Activated B cell treated with CpG ODN at 0.5 μM for 24 hours (primary cell): Measurements from ENCODE around the gene TTC7B. TPM values are rescaled to one million over a fixed set of nuclear protein-coding genes. Genes with fewer than 3 reads are reported as not detected.

Experiments
- ATAC-seq: fragments of 200-7000 bp; cut with Tn5 transposase; one replicate; pipeline ENCODE4 v1.10.0; 2021; ENCODE audit warnings: low read depth, mild to moderate bottlenecking, moderate library complexity
- CTCF ChIA-PET: fragments of 350-600 bp; sonication (Branson Sonifier 250); formaldehyde crosslinking; loops from one replicate; lab custom pipeline; 2021; ENCODE audit warnings: antibody characterized with exemption; lab: Charles Lee
- POLR2A ChIA-PET: fragments of 350-600 bp; sonication (Branson Sonifier 250); formaldehyde crosslinking; loops from one replicate; lab custom pipeline; 2021; ENCODE audit warnings: antibody characterized with exemption; lab: Charles Lee
- DNase-seq: peaks from one replicate; pipeline ENCODE4 v3.0.0; 2022
- H3K27ac Mint-ChIP-seq: one replicate; pipeline ENCODE4 v1.8.0; 2020; ENCODE audit warnings: mixed read lengths
- H3K27me3 Mint-ChIP-seq: one replicate; pipeline ENCODE4 v1.8.0; 2021; ENCODE audit warnings: mixed read lengths
- H3K36me3 Mint-ChIP-seq: one replicate; pipeline ENCODE4 v1.8.0; 2021; ENCODE audit warnings: low read depth, mixed read lengths
- H3K4me1 Mint-ChIP-seq: one replicate; pipeline ENCODE4 v1.8.0; 2021; ENCODE audit warnings: mixed read lengths
- H3K4me3 Mint-ChIP-seq: one replicate; pipeline ENCODE4 v1.8.0; 2020; ENCODE audit warnings: mild to moderate bottlenecking, mixed read lengths
- H3K9me3 Mint-ChIP-seq: one replicate; pipeline ENCODE4 v1.8.0; 2020; ENCODE audit warnings: mixed read lengths
- intact Hi-C: fragments of 100-400 bp; cut with micrococcal nuclease; formaldehyde crosslinking; loops from one replicate; pipeline ENCODE4 v1.15.1; 2024
- total RNA-seq: library from RNA; stranded (reverse); gene quantifications from 2 replicates; pipeline ENCODE4 v1.2.3, GENCODE V29; 2022
- TF ChIP-seq, protein P1 (sequence below): fragments of 200-600 bp; IDR thresholded peaks from one replicate; pipeline ENCODE4 v1.8.0; 2022; ENCODE audit warnings: antibody characterized with exemption, mild to moderate bottlenecking

The TTC7B gene
- total RNA-seq, 1 donor from 2014 or later: 1.9 TPM

- TF ChIP-seq, protein P1, sequence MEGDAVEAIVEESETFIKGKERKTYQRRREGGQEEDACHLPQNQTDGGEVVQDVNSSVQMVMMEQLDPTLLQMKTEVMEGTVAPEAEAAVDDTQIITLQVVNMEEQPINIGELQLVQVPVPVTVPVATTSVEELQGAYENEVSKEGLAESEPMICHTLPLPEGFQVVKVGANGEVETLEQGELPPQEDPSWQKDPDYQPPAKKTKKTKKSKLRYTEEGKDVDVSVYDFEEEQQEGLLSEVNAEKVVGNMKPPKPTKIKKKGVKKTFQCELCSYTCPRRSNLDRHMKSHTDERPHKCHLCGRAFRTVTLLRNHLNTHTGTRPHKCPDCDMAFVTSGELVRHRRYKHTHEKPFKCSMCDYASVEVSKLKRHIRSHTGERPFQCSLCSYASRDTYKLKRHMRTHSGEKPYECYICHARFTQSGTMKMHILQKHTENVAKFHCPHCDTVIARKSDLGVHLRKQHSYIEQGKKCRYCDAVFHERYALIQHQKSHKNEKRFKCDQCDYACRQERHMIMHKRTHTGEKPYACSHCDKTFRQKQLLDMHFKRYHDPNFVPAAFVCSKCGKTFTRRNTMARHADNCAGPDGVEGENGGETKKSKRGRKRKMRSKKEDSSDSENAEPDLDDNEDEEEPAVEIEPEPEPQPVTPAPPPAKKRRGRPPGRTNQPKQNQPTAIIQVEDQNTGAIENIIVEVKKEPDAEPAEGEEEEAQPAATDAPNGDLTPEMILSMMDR: no peak
- H3K4me1 Mint-ChIP-seq: no peaks in the 10 kb centered on the region
- ChIA-PET POLR2A (no interaction called here), CTCF (no interaction called here)
- DNase-seq: no peak
- no peak overlapping the region for H3K4me3 Mint-ChIP-seq
- no peak for ATAC-seq
- H3K9me3 Mint-ChIP-seq: no peaks in the 10 kb centered on the region
- intact Hi-C loops: no loop called here
- H3K27ac Mint-ChIP-seq: no peak overlapping the region
- H3K27me3 Mint-ChIP-seq: no peaks in the 10 kb centered on the region
- no peaks in the 10 kb centered on the region for H3K36me3 Mint-ChIP-seq
Measured at GRCh38 chr14:90625445-90625844, 190.8 kb downstream of the TTC7B start.

- Mint-ChIP-seq H3K4me1 (no peaks in the 10 kb centered on the region), H3K9me3 (no peaks in the 10 kb centered on the region), H3K27me3 (no peaks in the 10 kb centered on the region), H3K4me3 (no peak overlapping the region), H3K27ac (no peak overlapping the region), H3K36me3 (no peaks in the 10 kb centered on the region)
- TF ChIP-seq, protein P1: no peak
- DNase-seq (no peak), ATAC-seq (no peak)
- ChIA-PET CTCF (no interaction called here), POLR2A (no interaction called here)
- intact Hi-C loops: no loop called here
Measured at GRCh38 chr14:90624732-90625400, 191.4 kb downstream of the TTC7B start.

GRCh38 chr14:90624227-90624626, 192.0 kb downstream of the TTC7B start:
- ChIA-PET POLR2A (no interaction called here), CTCF (no interaction called here)
- TF ChIP-seq, protein P1: no peak
- no peaks in the 10 kb centered on the region for H3K4me1 Mint-ChIP-seq
- no peaks in the 10 kb centered on the region for H3K27me3 Mint-ChIP-seq
- no peak for DNase-seq
- H3K9me3 Mint-ChIP-seq: no peaks in the 10 kb centered on the region
- no peak overlapping the region for H3K27ac Mint-ChIP-seq
- H3K4me3 Mint-ChIP-seq: no peak overlapping the region
- H3K36me3 Mint-ChIP-seq: no peaks in the 10 kb centered on the region
- intact Hi-C loops: no loop called here
- ATAC-seq: no peak

- Mint-ChIP-seq H3K36me3 (no peaks in the 10 kb centered on the region), H3K27ac (no peak overlapping the region), H3K9me3 (no peaks in the 10 kb centered on the region), H3K4me1 (no peaks in the 10 kb centered on the region), H3K27me3 (no peaks in the 10 kb centered on the region), H3K4me3 (no peak overlapping the region)
- intact Hi-C loops: no loop called here
- ChIA-PET POLR2A (no interaction called here), CTCF (no interaction called here)
- ATAC-seq: no peak
- DNase-seq: no peak
- TF ChIP-seq, protein P1: no peak
Measured at GRCh38 chr14:90621201-90621600, 195.0 kb downstream of the TTC7B start.

DNA sequence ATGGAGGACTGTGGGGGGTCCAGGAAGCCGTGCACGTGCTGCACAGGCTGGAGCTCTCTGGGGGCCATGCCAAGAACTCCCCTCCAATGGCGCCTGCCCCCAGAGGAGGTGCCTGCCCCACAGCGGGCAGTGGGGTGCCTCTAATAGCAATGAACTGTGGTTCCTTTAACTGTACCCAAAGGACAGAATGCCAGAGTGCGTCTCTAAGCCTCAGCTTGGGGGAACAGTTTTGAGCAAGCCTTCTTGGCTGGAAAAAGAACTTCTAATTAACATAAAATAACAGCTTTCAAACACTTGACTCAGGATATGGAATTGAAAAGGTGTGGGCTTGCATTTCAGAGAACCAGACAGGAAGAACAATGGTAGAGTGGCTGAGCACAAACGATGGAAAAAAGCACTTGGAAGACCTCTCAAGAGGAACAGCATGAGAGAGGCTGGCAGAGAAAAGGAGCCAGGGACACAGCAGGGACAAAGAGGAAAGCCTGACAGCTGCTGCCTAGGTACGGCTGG, 195.6 kb downstream of the TTC7B start:
- Mint-ChIP-seq H3K9me3 (no peaks in the 10 kb centered on the region), H3K4me3 (no peak overlapping the region), H3K4me1 (no peaks in the 10 kb centered on the region), H3K27me3 (no peaks in the 10 kb centered on the region), H3K36me3 (no peaks in the 10 kb centered on the region), H3K27ac (no peak overlapping the region)
- no peak for ATAC-seq
- TF ChIP-seq, protein P1: no peak
- intact Hi-C loops: no loop called here
- POLR2A ChIA-PET: no interaction called here
- DNase-seq: no peak
- CTCF ChIA-PET: no interaction called here
